GM23248 (cell line): Measurements from ENCODE around the gene C2CD2L. TPM values are rescaled to one million over a fixed set of nuclear protein-coding genes. Genes with fewer than 3 reads are reported as not detected.

Experiments used
- DNase-seq: peaks from one replicate; pipeline ENCODE4 v3.0.0-alpha.2; 2015
- H2AFZ ChIP-seq: fragments of 200-600 bp; sonication (generic); 2 replicates; pipeline ENCODE4 v1.6.1; 2016; ENCODE audit warnings: antibody characterized with exemption
- H3F3A ChIP-seq: fragments of 200-600 bp; sonication (generic); 2 replicates; pipeline ENCODE4 v1.6.1; 2016; ENCODE audit warnings: mild to moderate bottlenecking, antibody characterized with exemption, mixed run types; ENCODE audit not compliant: insufficient read depth
- H3K27ac ChIP-seq: fragments of 200-600 bp; sonication (generic); 2 replicates; pipeline ENCODE4 v1.5.1; 2016; ENCODE audit warnings: mild to moderate bottlenecking
- H3K27me3 ChIP-seq: fragments of 200-600 bp; sonication (generic); replicated peaks from 2 replicates; pipeline ENCODE4 v1.6.1; 2016; ENCODE audit warnings: mild to moderate bottlenecking; ENCODE audit not compliant: insufficient read depth
- H3K36me3 ChIP-seq: fragments of 200-600 bp; sonication (generic); 2 replicates; pipeline ENCODE4 v1.6.1; 2016; ENCODE audit warnings: low read depth, mild to moderate bottlenecking
- H3K4me1 ChIP-seq: fragments of 200-600 bp; sonication (generic); 2 replicates; pipeline ENCODE4 v1.6.1; 2016; ENCODE audit warnings: mild to moderate bottlenecking; ENCODE audit not compliant: insufficient read depth
- H3K4me2 ChIP-seq: fragments of 200-600 bp; sonication (generic); one replicate; pipeline ENCODE4 v1.6.1; 2016; ENCODE audit warnings: mild to moderate bottlenecking; ENCODE audit not compliant: unreplicated experiment
- H3K4me3 ChIP-seq: fragments of 200-600 bp; sonication (generic); 2 replicates; pipeline ENCODE4 v1.5.1; 2016; ENCODE audit warnings: mild to moderate bottlenecking
- H3K79me2 ChIP-seq: fragments of 200-600 bp; sonication (generic); 2 replicates; pipeline ENCODE4 v1.6.1; 2016; ENCODE audit warnings: mild to moderate bottlenecking; ENCODE audit not compliant: insufficient read depth
- H3K9ac ChIP-seq: fragments of 200-600 bp; sonication (generic); 2 replicates; pipeline ENCODE4 v1.6.1; 2016; ENCODE audit warnings: mild to moderate bottlenecking
- H3K9me2 ChIP-seq: fragments of 200-600 bp; sonication (generic); 2 replicates; pipeline ENCODE4 v1.6.1; 2016; ENCODE audit warnings: mixed run types, mild to moderate bottlenecking, moderate library complexity; ENCODE audit not compliant: insufficient read depth
- H3K9me3 ChIP-seq: fragments of 200-600 bp; sonication (generic); one replicate; pipeline ENCODE4 v1.6.1; 2017; ENCODE audit warnings: low read depth
- H4K20me1 ChIP-seq: fragments of 200-600 bp; sonication (generic); 2 replicates; pipeline ENCODE4 v1.6.0; 2016; ENCODE audit not compliant: insufficient read depth
- EZH2 ChIP-seq: fragments of 200-600 bp; sonication (generic); IDR thresholded peaks from 2 replicates; pipeline ENCODE4 v1.6.1; 2018; ENCODE audit warnings: antibody characterized with exemption, mild to moderate bottlenecking; ENCODE audit not compliant: insufficient read depth, poor library complexity, severe bottlenecking
- EZH2phosphoT487 ChIP-seq: fragments of 200-600 bp; sonication (generic); IDR thresholded peaks from 2 replicates; pipeline ENCODE4 v1.6.1; 2018; ENCODE audit warnings: antibody characterized with exemption, moderate library complexity, mild to moderate bottlenecking, low read depth; ENCODE audit not compliant: insufficient read depth
- WGBS, 2 experiments: methylation state at CpG; one replicate each; pipeline ENCODE4 v1.1.6; 2015 to 2017; ENCODE audit warnings: low lambda C conversion rate in 2 of 2, low coverage in 1 of 2; ENCODE audit errors: missing lambda C conversion rate in 2 of 2; 5-methylcytosine and 5-hydroxymethylcytosine counted together
- in situ Hi-C: fragments of 300-500 bp; cut with MboI; formaldehyde crosslinking; loops from 2 replicates; pipeline ENCODE4 v1.15.0; 2020
- polyA plus RNA-seq: library from polyadenylated mRNA; unstranded; fragments of >200 nt; fragmentation: Nextera tagmentation; extraction: Ambion mirVana; gene quantifications from 2 replicates; pipeline ENCODE4 v1.2.1, GENCODE V29; 2016
- total RNA-seq: library from RNA; depleted of rRNA; stranded (reverse); fragments of >200 nt; shearing (Covaris generic); gene quantifications from 2 replicates; pipeline ENCODE4 v1.2.3, GENCODE V29; 2014

C2CD2L gene
- total and polyA plus RNA-seq, 2 experiments from 2014 or later = 2.6 to 4.1 TPM

DNA sequence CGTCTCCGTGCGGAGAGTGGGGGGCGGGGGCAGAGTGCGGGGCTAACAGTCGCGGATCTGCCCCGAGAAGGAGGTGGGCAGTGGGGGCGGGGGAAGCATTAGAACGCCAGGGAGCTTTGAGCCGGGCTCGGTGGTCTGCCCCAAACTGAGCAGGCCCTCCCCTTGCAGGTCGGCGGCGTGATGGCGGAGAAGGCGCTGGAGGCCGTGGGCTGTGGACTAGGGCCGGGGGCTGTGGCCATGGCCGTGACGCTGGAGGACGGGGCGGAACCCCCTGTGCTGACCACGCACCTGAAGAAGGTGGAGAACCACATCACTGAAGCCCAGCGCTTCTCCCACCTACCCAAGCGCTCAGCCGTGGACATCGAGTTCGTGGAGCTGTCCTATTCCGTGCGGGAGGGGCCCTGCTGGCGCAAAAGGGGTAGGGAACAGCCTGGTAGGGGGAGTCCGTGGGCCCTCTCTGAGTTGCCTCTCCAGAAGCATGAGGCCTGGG lies 42.7 kb downstream of the C2CD2L start:
- Histone ChIP-seq H3K36me3 (no peaks in the 10 kb centered on the region), H4K20me1 (no peaks in the 10 kb centered on the region), H3K4me1 (no peaks in the 10 kb centered on the region), H2AFZ (no peak overlapping the region; the same call in 1 of the 2 replicates), H3K79me2 (no peaks in the 10 kb centered on the region), H3K4me2 (no peak overlapping the region), H3K9me2 (no peaks in the 10 kb centered on the region), H3K9me3 (no peaks in the 10 kb centered on the region), H3K27ac (no peak overlapping the region), H3K9ac (no peak overlapping the region), H3F3A (no peaks in the 10 kb centered on the region), H3K4me3 (peak overlapping the region; percentile 71; the same call in 1 of the 2 replicates), H3K27me3 (peaks cover 42% of the 10 kb centered on the region; the same call in 1 of the 2 replicates)
- WGBS, 2 experiments = 36 to 42% methylated on average over 21 to 32 of the region's 33 CpGs
- no peak for DNase-seq
- TF ChIP-seq EZH2 (no peak), EZH2phosphoT487 (no peak)
- in situ Hi-C loops = no loop called here

DNA sequence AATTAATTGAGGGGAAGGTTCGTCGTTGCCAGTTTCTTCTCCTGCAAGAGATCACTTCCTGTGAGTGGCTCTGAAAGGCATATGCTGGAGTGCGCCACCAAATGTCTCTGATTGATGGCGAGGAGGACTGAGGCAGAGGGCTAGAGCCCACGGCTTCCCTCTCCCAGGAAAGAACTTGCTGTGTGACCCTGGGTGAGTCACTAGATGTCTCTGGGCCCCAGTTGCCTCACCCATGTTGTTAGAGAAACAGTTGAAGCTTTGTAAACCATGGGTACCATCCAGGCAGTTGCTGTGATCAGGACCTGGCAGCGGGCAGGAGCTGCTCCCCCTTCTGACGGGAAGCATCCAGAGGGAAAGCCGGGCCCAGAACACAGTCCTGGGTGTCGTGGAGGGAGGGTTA lies 44.9 kb downstream of the C2CD2L start:
- DNase-seq = no peak
- TF ChIP-seq EZH2 = no peak
- no peak for TF ChIP-seq EZH2phosphoT487
- H3F3A ChIP-seq = no peaks in the 10 kb centered on the region
- no peaks in the 10 kb centered on the region for H3K9me2 ChIP-seq
- no peak overlapping the region for H3K4me3 ChIP-seq
- no peak overlapping the region for H3K9ac ChIP-seq
- H4K20me1 ChIP-seq = no peaks in the 10 kb centered on the region
- no peaks in the 10 kb centered on the region for H3K36me3 ChIP-seq
- H2AFZ ChIP-seq = no peak overlapping the region
- in situ Hi-C loops = no loop called here
- H3K79me2 ChIP-seq = no peaks in the 10 kb centered on the region
- H3K9me3 ChIP-seq = no peaks in the 10 kb centered on the region
- no peak overlapping the region for H3K4me2 ChIP-seq
- H3K27me3 ChIP-seq = peaks cover 44% of the 10 kb centered on the region; the same call in 1 of the 2 replicates
- no peaks in the 10 kb centered on the region for H3K4me1 ChIP-seq
- 88 to 92% methylated on average over 9 of the region's 9 CpGs for WGBS, 2 experiments
- no peak overlapping the region for H3K27ac ChIP-seq

DNA sequence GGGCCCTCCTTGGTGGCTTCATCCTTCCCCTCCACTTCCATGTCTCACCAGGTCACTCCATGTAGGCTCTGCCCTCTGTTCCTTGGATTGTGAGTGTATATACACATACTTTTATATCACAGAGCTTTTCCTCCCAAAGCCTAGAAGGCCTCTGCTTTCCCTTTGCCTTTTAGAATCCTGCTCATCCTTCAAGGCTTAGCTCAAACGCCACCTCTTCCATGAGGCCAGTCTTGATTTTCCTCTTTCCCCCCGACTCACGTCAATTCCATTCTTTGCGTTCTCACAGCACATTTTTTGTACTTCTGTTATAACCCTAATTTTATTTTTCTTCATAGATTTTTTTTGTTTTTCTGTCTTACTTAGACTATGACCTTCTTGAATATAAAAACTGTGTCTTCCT lies 45.5 kb downstream of the C2CD2L start:
- DNase-seq = no peak
- Histone ChIP-seq H4K20me1 (no peaks in the 10 kb centered on the region), H3F3A (no peaks in the 10 kb centered on the region), H3K9me2 (no peaks in the 10 kb centered on the region), H3K27ac (no peak overlapping the region), H3K27me3 (peaks cover 38% of the 10 kb centered on the region; the same call in 1 of the 2 replicates), H3K9ac (no peak overlapping the region), H2AFZ (no peak overlapping the region), H3K79me2 (no peaks in the 10 kb centered on the region), H3K36me3 (no peaks in the 10 kb centered on the region), H3K9me3 (no peaks in the 10 kb centered on the region), H3K4me3 (no peak overlapping the region), H3K4me2 (no peak overlapping the region), H3K4me1 (no peaks in the 10 kb centered on the region)
- in situ Hi-C loops = no loop called here
- no peak for TF ChIP-seq EZH2phosphoT487
- TF ChIP-seq EZH2 = no peak
- 85 to 87% methylated on average over 4 of the region's 4 CpGs for WGBS, 2 experiments

DNA sequence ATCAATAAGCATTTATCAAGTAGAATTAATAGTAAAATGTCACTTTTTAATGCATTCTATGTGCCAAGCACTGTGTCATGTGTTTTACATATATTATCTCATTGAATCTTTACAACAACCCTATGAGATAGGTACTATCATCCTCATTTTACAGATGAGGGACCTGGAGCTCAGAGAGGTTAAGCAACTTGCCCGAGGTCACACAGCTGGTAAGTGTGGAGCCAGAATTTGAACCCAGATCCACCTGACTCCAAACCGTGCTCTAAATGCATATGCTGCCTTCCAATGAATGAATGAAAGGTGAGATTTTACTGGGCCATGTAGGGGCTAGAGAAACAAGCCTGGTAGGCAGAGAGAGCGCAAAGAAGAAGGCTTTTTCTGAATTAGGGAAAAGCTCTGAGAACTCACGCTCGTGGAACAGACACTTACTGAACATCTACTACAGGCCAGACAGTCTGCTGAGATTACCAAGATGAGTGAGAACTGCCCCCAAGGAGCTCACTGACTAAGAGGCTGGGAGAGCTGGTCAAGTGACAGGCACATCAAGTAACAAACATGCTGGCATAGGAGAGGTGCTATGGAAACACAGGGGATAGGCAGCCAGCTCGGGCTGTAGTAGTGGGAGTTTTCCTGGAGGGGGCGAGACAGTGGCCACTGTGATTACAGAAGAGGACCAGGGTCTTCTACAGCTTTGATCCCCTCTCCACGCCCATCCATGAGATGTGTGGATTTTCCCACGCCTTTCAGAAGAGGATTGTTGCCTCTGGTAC lies 46.1 kb downstream of the C2CD2L start:
- 51 to 53% methylated on average over 9 of the region's 9 CpGs for WGBS, 2 experiments
- Histone ChIP-seq H2AFZ (no peak overlapping the region), H3K4me1 (no peaks in the 10 kb centered on the region), H3K9ac (no peak overlapping the region), H3F3A (no peaks in the 10 kb centered on the region), H3K9me2 (no peaks in the 10 kb centered on the region), H3K27ac (no peak overlapping the region), H3K4me3 (no peak overlapping the region), H3K4me2 (no peak overlapping the region), H3K9me3 (no peaks in the 10 kb centered on the region), H3K27me3 (peaks cover 33% of the 10 kb centered on the region; the same call in 1 of the 2 replicates), H4K20me1 (no peaks in the 10 kb centered on the region), H3K36me3 (no peaks in the 10 kb centered on the region), H3K79me2 (no peaks in the 10 kb centered on the region)
- DNase-seq = peak; percentile 17
- TF ChIP-seq EZH2phosphoT487 (no peak), EZH2 (no peak)
- in situ Hi-C loops = no loop called here
